ENCODE data around the gene DCAF11. TPM values are rescaled to one million over a fixed set of nuclear protein-coding genes. Genes with fewer than 3 reads are reported as not detected.

DCAF11 gene
- total and polyA plus RNA-seq, 2 of the 13 experiments (the other 11 are each of a cell fraction or from before 2014, with no cell fraction given) = 150 to 257 TPM

DNA sequence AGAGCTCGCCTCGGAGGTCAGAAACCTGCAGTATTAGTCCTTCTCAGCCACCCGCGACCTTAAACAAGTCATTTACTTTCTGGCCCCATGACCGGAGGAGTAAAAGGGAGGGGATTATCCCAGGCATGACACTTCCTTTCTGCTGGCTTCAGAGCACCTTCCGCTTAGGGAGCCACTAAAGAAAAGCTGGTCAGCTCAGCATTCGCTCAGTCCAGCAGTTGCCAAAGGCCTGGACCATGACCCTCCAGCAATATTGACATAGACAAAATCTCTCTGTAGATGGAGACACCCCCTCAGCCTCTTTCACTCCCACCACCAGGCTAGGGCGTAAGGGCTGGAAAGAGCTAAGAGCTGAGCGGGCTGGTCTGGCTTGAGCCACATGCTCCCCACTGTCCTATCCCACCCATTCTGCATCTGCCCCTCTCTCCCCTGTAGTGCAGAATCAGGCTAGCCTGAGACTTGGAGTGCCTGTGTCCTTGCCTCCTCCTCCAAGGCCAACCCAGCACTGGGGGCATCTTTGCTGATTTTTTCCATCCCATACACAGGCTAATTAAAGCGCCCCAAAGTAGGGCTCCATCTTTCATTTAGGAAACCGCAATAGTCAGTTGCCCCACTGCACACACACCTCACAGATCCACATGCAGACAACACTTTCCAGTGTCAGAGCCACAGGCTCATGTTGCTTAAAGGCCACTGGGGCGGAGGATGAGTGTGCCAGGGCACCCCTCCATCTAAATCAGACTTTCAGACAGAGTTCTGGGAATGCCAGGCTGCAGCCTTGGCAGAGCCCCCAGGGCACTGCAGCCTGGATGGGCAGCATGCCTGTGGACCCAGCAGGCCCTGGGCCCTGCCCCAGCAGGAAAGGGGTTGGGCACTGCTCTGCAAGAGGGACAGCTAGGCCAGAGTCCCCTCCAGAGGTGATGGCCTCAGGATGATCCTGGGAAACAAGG is 47.2 kb upstream of the DCAF11 start (continued):
- TF ChIP-seq CBX2 (IDR thresholded peaks at IDR 0.05; ENCODE audit: low read depth, low read length) (no peak), CBX2 (CRISPR knock-in tag; IDR thresholded peaks at IDR 0.05; ENCODE audit: low read depth) (no peak), MBNL3 (CRISPR knock-in tag; conservative IDR thresholded peaks at IDR 0.05) (no peak), NFYB (CRISPR knock-in tag; IDR thresholded peaks at IDR 0.05) (no peak), RFX1 (IDR thresholded peaks at IDR 0.05) (no peak), ZNF790 (CRISPR knock-in tag; IDR thresholded peaks at IDR 0.05; ENCODE audit: borderline replicate concordance) (no peak), RFX3 (CRISPR knock-in tag; IDR thresholded peaks at IDR 0.05) (no peak; the same call in 1 of the 2 replicates), GPN1 (CRISPR knock-in tag; IDR thresholded peaks at IDR 0.05; ENCODE audit: borderline replicate concordance) (no peak)
- TF ChIP-seq, protein P1, sequence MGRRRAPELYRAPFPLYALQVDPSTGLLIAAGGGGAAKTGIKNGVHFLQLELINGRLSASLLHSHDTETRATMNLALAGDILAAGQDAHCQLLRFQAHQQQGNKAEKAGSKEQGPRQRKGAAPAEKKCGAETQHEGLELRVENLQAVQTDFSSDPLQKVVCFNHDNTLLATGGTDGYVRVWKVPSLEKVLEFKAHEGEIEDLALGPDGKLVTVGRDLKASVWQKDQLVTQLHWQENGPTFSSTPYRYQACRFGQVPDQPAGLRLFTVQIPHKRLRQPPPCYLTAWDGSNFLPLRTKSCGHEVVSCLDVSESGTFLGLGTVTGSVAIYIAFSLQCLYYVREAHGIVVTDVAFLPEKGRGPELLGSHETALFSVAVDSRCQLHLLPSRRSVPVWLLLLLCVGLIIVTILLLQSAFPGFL (CRISPR knock-in tag; IDR thresholded peaks at IDR 0.05) = no peak
- TF ChIP-seq, protein P2, sequence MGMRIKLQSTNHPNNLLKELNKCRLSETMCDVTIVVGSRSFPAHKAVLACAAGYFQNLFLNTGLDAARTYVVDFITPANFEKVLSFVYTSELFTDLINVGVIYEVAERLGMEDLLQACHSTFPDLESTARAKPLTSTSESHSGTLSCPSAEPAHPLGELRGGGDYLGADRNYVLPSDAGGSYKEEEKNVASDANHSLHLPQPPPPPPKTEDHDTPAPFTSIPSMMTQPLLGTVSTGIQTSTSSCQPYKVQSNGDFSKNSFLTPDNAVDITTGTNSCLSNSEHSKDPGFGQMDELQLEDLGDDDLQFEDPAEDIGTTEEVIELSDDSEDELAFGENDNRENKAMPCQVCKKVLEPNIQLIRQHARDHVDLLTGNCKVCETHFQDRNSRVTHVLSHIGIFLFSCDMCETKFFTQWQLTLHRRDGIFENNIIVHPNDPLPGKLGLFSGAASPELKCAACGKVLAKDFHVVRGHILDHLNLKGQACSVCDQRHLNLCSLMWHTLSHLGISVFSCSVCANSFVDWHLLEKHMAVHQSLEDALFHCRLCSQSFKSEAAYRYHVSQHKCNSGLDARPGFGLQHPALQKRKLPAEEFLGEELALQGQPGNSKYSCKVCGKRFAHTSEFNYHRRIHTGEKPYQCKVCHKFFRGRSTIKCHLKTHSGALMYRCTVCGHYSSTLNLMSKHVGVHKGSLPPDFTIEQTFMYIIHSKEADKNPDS (CRISPR knock-in tag; IDR thresholded peaks at IDR 0.05) = no peak
- TF ChIP-seq, protein P3, sequence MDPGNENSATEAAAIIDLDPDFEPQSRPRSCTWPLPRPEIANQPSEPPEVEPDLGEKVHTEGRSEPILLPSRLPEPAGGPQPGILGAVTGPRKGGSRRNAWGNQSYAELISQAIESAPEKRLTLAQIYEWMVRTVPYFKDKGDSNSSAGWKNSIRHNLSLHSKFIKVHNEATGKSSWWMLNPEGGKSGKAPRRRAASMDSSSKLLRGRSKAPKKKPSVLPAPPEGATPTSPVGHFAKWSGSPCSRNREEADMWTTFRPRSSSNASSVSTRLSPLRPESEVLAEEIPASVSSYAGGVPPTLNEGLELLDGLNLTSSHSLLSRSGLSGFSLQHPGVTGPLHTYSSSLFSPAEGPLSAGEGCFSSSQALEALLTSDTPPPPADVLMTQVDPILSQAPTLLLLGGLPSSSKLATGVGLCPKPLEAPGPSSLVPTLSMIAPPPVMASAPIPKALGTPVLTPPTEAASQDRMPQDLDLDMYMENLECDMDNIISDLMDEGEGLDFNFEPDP (CRISPR knock-in tag; conservative IDR thresholded peaks at IDR 0.05) = 0 out of 2 replicates have a peak, but pooled peaks have one; percentile 73
- TF ChIP-seq, protein P4, sequence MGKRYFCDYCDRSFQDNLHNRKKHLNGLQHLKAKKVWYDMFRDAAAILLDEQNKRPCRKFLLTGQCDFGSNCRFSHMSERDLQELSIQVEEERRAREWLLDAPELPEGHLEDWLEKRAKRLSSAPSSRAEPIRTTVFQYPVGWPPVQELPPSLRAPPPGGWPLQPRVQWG (CRISPR knock-in tag; IDR thresholded peaks at IDR 0.05; ENCODE audit: borderline replicate concordance, low read depth) = no peak
- TF ChIP-seq, protein P5, sequence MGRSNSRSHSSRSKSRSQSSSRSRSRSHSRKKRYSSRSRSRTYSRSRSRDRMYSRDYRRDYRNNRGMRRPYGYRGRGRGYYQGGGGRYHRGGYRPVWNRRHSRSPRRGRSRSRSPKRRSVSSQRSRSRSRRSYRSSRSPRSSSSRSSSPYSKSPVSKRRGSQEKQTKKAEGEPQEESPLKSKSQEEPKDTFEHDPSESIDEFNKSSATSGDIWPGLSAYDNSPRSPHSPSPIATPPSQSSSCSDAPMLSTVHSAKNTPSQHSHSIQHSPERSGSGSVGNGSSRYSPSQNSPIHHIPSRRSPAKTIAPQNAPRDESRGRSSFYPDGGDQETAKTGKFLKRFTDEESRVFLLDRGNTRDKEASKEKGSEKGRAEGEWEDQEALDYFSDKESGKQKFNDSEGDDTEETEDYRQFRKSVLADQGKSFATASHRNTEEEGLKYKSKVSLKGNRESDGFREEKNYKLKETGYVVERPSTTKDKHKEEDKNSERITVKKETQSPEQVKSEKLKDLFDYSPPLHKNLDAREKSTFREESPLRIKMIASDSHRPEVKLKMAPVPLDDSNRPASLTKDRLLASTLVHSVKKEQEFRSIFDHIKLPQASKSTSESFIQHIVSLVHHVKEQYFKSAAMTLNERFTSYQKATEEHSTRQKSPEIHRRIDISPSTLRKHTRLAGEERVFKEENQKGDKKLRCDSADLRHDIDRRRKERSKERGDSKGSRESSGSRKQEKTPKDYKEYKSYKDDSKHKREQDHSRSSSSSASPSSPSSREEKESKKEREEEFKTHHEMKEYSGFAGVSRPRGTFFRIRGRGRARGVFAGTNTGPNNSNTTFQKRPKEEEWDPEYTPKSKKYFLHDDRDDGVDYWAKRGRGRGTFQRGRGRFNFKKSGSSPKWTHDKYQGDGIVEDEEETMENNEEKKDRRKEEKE (IDR thresholded peaks at IDR 0.05) = no peak
- TF ChIP-seq, protein P6, sequence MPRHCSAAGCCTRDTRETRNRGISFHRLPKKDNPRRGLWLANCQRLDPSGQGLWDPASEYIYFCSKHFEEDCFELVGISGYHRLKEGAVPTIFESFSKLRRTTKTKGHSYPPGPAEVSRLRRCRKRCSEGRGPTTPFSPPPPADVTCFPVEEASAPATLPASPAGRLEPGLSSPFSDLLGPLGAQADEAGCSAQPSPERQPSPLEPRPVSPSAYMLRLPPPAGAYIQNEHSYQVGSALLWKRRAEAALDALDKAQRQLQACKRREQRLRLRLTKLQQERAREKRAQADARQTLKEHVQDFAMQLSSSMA (CRISPR knock-in tag; IDR thresholded peaks at IDR 0.05) = no peak
